GM12872 (cell line): ENCODE results near the gene YTHDF1.

ENCODE experiments used
- CTCF ChIP-seq: IDR thresholded peaks from 3 replicates; pipeline ENCODE4 v1.5.1; 2011; ENCODE audit warnings: low read depth, mild to moderate bottlenecking, low read length, moderate library complexity; ENCODE audit not compliant: insufficient read depth

YTHDF1 gene

GRCh38 chr20:63183422-63184146 lies 32.3 kb downstream of the YTHDF1 start:
- peak; percentile 96 for TF ChIP-seq CTCF

- no peak for TF ChIP-seq CTCF
Measured at GRCh38 chr20:63182946-63183415, 33.0 kb downstream of the YTHDF1 start.

GRCh38 chr20:63182425-63182824 lies 33.5 kb downstream of the YTHDF1 start:
- no peak for TF ChIP-seq CTCF

- no peak for TF ChIP-seq CTCF
Measured at GRCh38 chr20:63181226-63181625, 34.7 kb downstream of the YTHDF1 start.

- TF ChIP-seq CTCF = no peak
Measured at GRCh38 chr20:63180569-63181185, 35.3 kb downstream of the YTHDF1 start.

GRCh38 chr20:63179687-63180568 lies 36.0 kb downstream of the YTHDF1 start:
- TF ChIP-seq CTCF = no peak

GRCh38 chr20:63178889-63179686 lies 36.8 kb downstream of the YTHDF1 start:
- TF ChIP-seq CTCF = peak; percentile 68
